ENCODE data around the gene DHX34. TPM values are rescaled to one million over a fixed set of nuclear protein-coding genes. Genes with fewer than 3 reads are reported as not detected.

The DHX34 gene
- total and polyA plus RNA-seq, 2 donors (not counting 1 experiment from before 2014, with no cell fraction given) = 2.6 to 8.3 TPM

- Histone ChIP-seq H3K27me3 (ENCODE audit: control insufficient read depth, insufficient read depth, low read length) (no peaks in the 10 kb centered on the region), H3K4me2 (ENCODE audit: extremely low read depth, insufficient read depth, low read length) (no peak overlapping the region), H3K79me2 (ENCODE audit: control insufficient read depth, insufficient read depth, low read length) (no peaks in the 10 kb centered on the region), H4K20me1 (ENCODE audit: control insufficient read depth, extremely low read depth, insufficient read depth, low read length) (no peaks in the 10 kb centered on the region), H3K36me3 (ENCODE audit: control insufficient read depth, insufficient read depth, low read length) (peaks cover 36% of the 10 kb centered on the region), H3K9me3 (ENCODE audit: control insufficient read depth, insufficient read depth, low read depth, low read length) (no peaks in the 10 kb centered on the region), H3K27ac (ENCODE audit: insufficient read depth, low read length) (no peak overlapping the region), H3K4me1 (ENCODE audit: control insufficient read depth, extremely low read depth, insufficient read depth, low read length) (no peaks in the 10 kb centered on the region), H3K9ac (ENCODE audit: insufficient read depth, low read length) (no peak overlapping the region), H3K4me3 (replicated peaks in 1 of 4; ENCODE audit: control extremely low read depth in 1 of 4, insufficient read depth in 1 of 4, low read depth in 3 of 4, low read length in 4 of 4) (no peak overlapping the region), H2AFZ (ENCODE audit: low read length) (no peak overlapping the region)
- no peak for TF ChIP-seq CTCF (conservative IDR thresholded peaks at IDR 0.05 in 1 of 2, IDR thresholded peaks at IDR 0.05 in 1 of 2; ENCODE audit: low read depth in 1 of 2, low read length in 2 of 2)
- no peak for TF ChIP-seq EZH2 (IDR thresholded peaks at IDR 0.05; ENCODE audit: low read length, missing control alignments)
- DNase-seq (ENCODE audit: low read depth in 2 of 2) = no peak
These were observed 26.8 kb downstream of the DHX34 start for GRCh38 chr19:47375694-47376588.

GRCh38 chr19:47376589-47377144 is 27.6 kb downstream of the DHX34 start:
- Histone ChIP-seq H4K20me1 (ENCODE audit: control insufficient read depth, extremely low read depth, insufficient read depth, low read length) (no peaks in the 10 kb centered on the region), H3K4me1 (ENCODE audit: control insufficient read depth, extremely low read depth, insufficient read depth, low read length) (no peaks in the 10 kb centered on the region), H3K27ac (ENCODE audit: insufficient read depth, low read length) (no peak overlapping the region), H3K4me2 (ENCODE audit: extremely low read depth, insufficient read depth, low read length) (no peak overlapping the region), H3K9me3 (ENCODE audit: control insufficient read depth, insufficient read depth, low read depth, low read length) (no peaks in the 10 kb centered on the region), H3K9ac (ENCODE audit: insufficient read depth, low read length) (no peak overlapping the region), H3K79me2 (ENCODE audit: control insufficient read depth, insufficient read depth, low read length) (no peaks in the 10 kb centered on the region), H3K36me3 (ENCODE audit: control insufficient read depth, insufficient read depth, low read length) (peaks cover 38% of the 10 kb centered on the region), H2AFZ (ENCODE audit: low read length) (no peak overlapping the region), H3K27me3 (ENCODE audit: control insufficient read depth, insufficient read depth, low read length) (no peaks in the 10 kb centered on the region), H3K4me3 (replicated peaks in 1 of 4; ENCODE audit: control extremely low read depth in 1 of 4, insufficient read depth in 1 of 4, low read depth in 3 of 4, low read length in 4 of 4) (no peak overlapping the region)
- no peak for TF ChIP-seq EZH2 (IDR thresholded peaks at IDR 0.05; ENCODE audit: low read length, missing control alignments)
- DNase-seq (ENCODE audit: low read depth in 2 of 2) = no peak

- Histone ChIP-seq H3K27me3 (ENCODE audit: control insufficient read depth, insufficient read depth, low read length) (no peaks in the 10 kb centered on the region), H3K27ac (ENCODE audit: insufficient read depth, low read length) (no peak overlapping the region), H3K4me3 (replicated peaks in 1 of 4; ENCODE audit: control extremely low read depth in 1 of 4, insufficient read depth in 1 of 4, low read depth in 3 of 4, low read length in 4 of 4) (no peak overlapping the region), H3K9ac (ENCODE audit: insufficient read depth, low read length) (no peak overlapping the region), H3K36me3 (ENCODE audit: control insufficient read depth, insufficient read depth, low read length) (peaks cover 39% of the 10 kb centered on the region), H3K4me2 (ENCODE audit: extremely low read depth, insufficient read depth, low read length) (no peak overlapping the region), H3K4me1 (ENCODE audit: control insufficient read depth, extremely low read depth, insufficient read depth, low read length) (no peaks in the 10 kb centered on the region), H2AFZ (ENCODE audit: low read length) (no peak overlapping the region), H3K79me2 (ENCODE audit: control insufficient read depth, insufficient read depth, low read length) (no peaks in the 10 kb centered on the region), H3K9me3 (ENCODE audit: control insufficient read depth, insufficient read depth, low read depth, low read length) (no peaks in the 10 kb centered on the region), H4K20me1 (ENCODE audit: control insufficient read depth, extremely low read depth, insufficient read depth, low read length) (no peaks in the 10 kb centered on the region)
- TF ChIP-seq EZH2 (IDR thresholded peaks at IDR 0.05; ENCODE audit: low read length, missing control alignments) (no peak), CTCF (conservative IDR thresholded peaks at IDR 0.05 in 1 of 2, IDR thresholded peaks at IDR 0.05 in 1 of 2; ENCODE audit: low read depth in 1 of 2, low read length in 2 of 2) (no peak)
- no peak for DNase-seq (ENCODE audit: low read depth in 2 of 2)
These were observed 28.1 kb downstream of the DHX34 start for GRCh38 chr19:47377208-47377701.

Data from fibroblast of lung (primary cell).